GM18870 (cell line): ENCODE results near the gene MAD2L1BP.

Experiments used
- ATAC-seq: cut with Tn5 transposase; IDR thresholded peaks from one replicate; pipeline ENCODE4 v1.9.1; 2021; ENCODE audit warnings: moderate library complexity; ENCODE audit not compliant: unreplicated experiment

The MAD2L1BP gene

GRCh38 chr6:43680308-43681200 is 44.9 kb downstream of the MAD2L1BP start:
- ATAC-seq = no peak

GRCh38 chr6:43681303-43681702 is 45.7 kb downstream of the MAD2L1BP start:
- no peak for ATAC-seq

- no peak for ATAC-seq
Measured at GRCh38 chr6:43682724-43683429, 47.2 kb downstream of the MAD2L1BP start.

- no peak for ATAC-seq
Measured at GRCh38 chr6:43683708-43684455, 48.2 kb downstream of the MAD2L1BP start.

GRCh38 chr6:43687079-43687436 is 51.4 kb downstream of the MAD2L1BP start:
- ATAC-seq = no peak

GRCh38 chr6:43687437-43688347 is 52.1 kb downstream of the MAD2L1BP start, which contains the start of gene MRPS18A:
Gene MRPS18A (minus strand): TSS chr6:43687791. CDS start chr6:43687779, 12 bp downstream.
- ATAC-seq = peak; percentile 49

GRCh38 chr6:43689421-43689820 is 53.8 kb downstream of the MAD2L1BP start:
- ATAC-seq = no peak
